SK-N-SH (cell line): ENCODE results near the gene SERP2. TPM values are rescaled to one million over a fixed set of nuclear protein-coding genes. Genes with fewer than 3 reads are reported as not detected.
"Not testable (repeated sequence)": the region's sequence is repeated elsewhere in the genome, so short reads cannot be mapped to it uniquely, and the experiment has no call there.

ENCODE experiments used
- CTCF ChIA-PET: fragments of 300-600, 350-600 bp; formaldehyde crosslinking; extraction: SDS; loops from one replicate; lab custom pipeline; 2021; lab: Yijun Ruan, JAX
- POLR2A ChIA-PET: fragments of 350-600 bp; sonication (Branson Sonifier 250); formaldehyde crosslinking; extraction: SDS; loops from one replicate; lab custom pipeline; 2020; ENCODE audit warnings: antibody characterized with exemption, inconsistent platforms; lab: Yijun Ruan, JAX
- DNase-seq: peaks from one replicate; pipeline ENCODE4 v3.0.0; 2012
- H2AFZ ChIP-seq: fragments of 200-600 bp; sonication (generic); 2 replicates; pipeline ENCODE4 v1.8.1; 2016; ENCODE audit warnings: antibody characterized with exemption, mild to moderate bottlenecking, low read depth
- H3F3A ChIP-seq: fragments of 200-600 bp; sonication (generic); replicated peaks from 2 replicates; pipeline ENCODE3; 2016; ENCODE audit warnings: antibody characterized with exemption, mild to moderate bottlenecking; ENCODE audit not compliant: insufficient read depth
- H3K27ac ChIP-seq, 2 experiments: fragments of 200-500 bp in 1 of 2; fragments of 200-600 bp in 1 of 2; sonication (Bioruptor generic) in 1 of 2; sonication (generic), shearing (Covaris generic) in 1 of 2; 2 replicates each; pipeline versions ENCODE4 v1.5.1 to v1.6.1; 2014 to 2016; ENCODE audit warnings: low read depth in 2 of 2, inconsistent platforms in 1 of 2, low read length in 1 of 2, mild to moderate bottlenecking in 1 of 2, mixed read lengths in 1 of 2
- H3K27me3 ChIP-seq: fragments of 200-600 bp; sonication (generic), shearing (Covaris generic); 2 replicates; pipeline ENCODE4 v1.6.1; 2016; ENCODE audit warnings: mixed run types; ENCODE audit not compliant: insufficient read depth
- H3K36me3 ChIP-seq, 2 experiments: fragments of 200-500 bp in 1 of 2; fragments of 200-600 bp in 1 of 2; sonication (Bioruptor generic) in 1 of 2; sonication (generic) in 1 of 2; replicated peaks in 1 of 2; 2 replicates each; pipeline versions ENCODE3 to v1.5.1; 2014 to 2016; ENCODE audit warnings: low read length in 1 of 2, mild to moderate bottlenecking in 1 of 2; ENCODE audit not compliant: insufficient read depth in 2 of 2, control insufficient read depth in 1 of 2
- H3K4me1 ChIP-seq, 2 experiments: fragments of 200-500 bp in 1 of 2; fragments of 200-600 bp in 1 of 2; sonication (Bioruptor generic) in 1 of 2; sonication (generic), shearing (Covaris generic) in 1 of 2; 2 replicates each; pipeline versions ENCODE4 v1.5.1 to v1.6.1; 2014 to 2016; ENCODE audit warnings: low read depth in 1 of 2, low read length in 1 of 2, mixed run types in 1 of 2; ENCODE audit not compliant: insufficient read depth in 2 of 2, control insufficient read depth in 1 of 2
- H3K4me2 ChIP-seq: fragments of 200-600 bp; sonication (generic), shearing (Covaris generic); 2 replicates; pipeline ENCODE4 v1.6.1; 2017; ENCODE audit warnings: mixed run types
- H3K4me3 ChIP-seq, 2 experiments: fragments of 200-500 bp in 1 of 2; fragments of 200-600 bp in 1 of 2; sonication (Bioruptor generic) in 1 of 2; sonication (generic), shearing (Covaris generic) in 1 of 2; 2 replicates each; pipeline versions ENCODE4 v1.5.1 to v1.8.1; 2014 to 2016; ENCODE audit warnings: low read depth in 2 of 2, inconsistent platforms in 1 of 2, low read length in 1 of 2, mild to moderate bottlenecking in 1 of 2, mixed read lengths in 1 of 2, moderate library complexity in 1 of 2
- H3K79me2 ChIP-seq: fragments of 200-600 bp; sonication (generic); 2 replicates; pipeline ENCODE4 v1.8.1; 2017; ENCODE audit warnings: mild to moderate bottlenecking; ENCODE audit not compliant: insufficient read depth
- H3K9ac ChIP-seq: fragments of 200-600 bp; sonication (generic); 2 replicates; pipeline ENCODE4 v1.6.1; 2017; ENCODE audit warnings: mixed run types
- H3K9me2 ChIP-seq: fragments of 200-600 bp; sonication (generic); 2 replicates; pipeline ENCODE4 v1.6.1; 2017; ENCODE audit warnings: mixed run types
- H3K9me3 ChIP-seq: fragments of 200-600 bp; sonication (generic); 2 replicates; pipeline ENCODE4 v1.6.1; 2017; ENCODE audit warnings: mixed run types, mild to moderate bottlenecking, moderate library complexity
- H4K20me1 ChIP-seq: fragments of 200-600 bp; sonication (generic); 2 replicates; pipeline ENCODE4 v1.6.1; 2017; ENCODE audit warnings: mild to moderate bottlenecking, mixed run types; ENCODE audit not compliant: insufficient read depth
- CTCF ChIP-seq: fragments of 200-600 bp; sonication (generic); IDR thresholded peaks from 2 replicates; pipeline ENCODE4 v1.6.1; 2017; ENCODE audit warnings: antibody characterized with exemption, mild to moderate bottlenecking, moderate library complexity
- ELF1 ChIP-seq: IDR thresholded peaks from 2 replicates; pipeline ENCODE4 v1.4.0; 2012
- FOSL2 ChIP-seq: IDR thresholded peaks from 2 replicates; pipeline ENCODE4 v1.4.0; 2012; ENCODE audit warnings: low read depth, mild to moderate bottlenecking, moderate library complexity, borderline replicate concordance
- FOXJ3 ChIP-seq: sonication (generic); formaldehyde crosslinking; IDR thresholded peaks from 2 replicates; pipeline ENCODE4 v1.5.1; 2020; ENCODE audit warnings: mild to moderate bottlenecking, missing genetic modification reagents
- GABPA ChIP-seq: IDR thresholded peaks from 2 replicates; pipeline ENCODE4 v1.4.0; 2012; ENCODE audit warnings: low read depth, mild to moderate bottlenecking
- GATA2 ChIP-seq: sonication (generic); formaldehyde crosslinking; IDR thresholded peaks from 2 replicates; pipeline ENCODE4 v1.5.0; 2020; ENCODE audit warnings: mild to moderate bottlenecking, missing genetic modification reagents
- JUND ChIP-seq: IDR thresholded peaks from 2 replicates; pipeline ENCODE4 v1.4.0; 2012
- MXI1 ChIP-seq: IDR thresholded peaks from 2 replicates; pipeline ENCODE4 v1.6.1; 2012; ENCODE audit warnings: mild to moderate bottlenecking, low read depth, low read length, improper control_type of control experiment
- NFIC ChIP-seq: IDR thresholded peaks from 2 replicates; pipeline ENCODE4 v1.4.0; 2012; ENCODE audit warnings: borderline replicate concordance
- NRF1 ChIP-seq: IDR thresholded peaks from 2 replicates; pipeline ENCODE4 v1.6.1; 2012; ENCODE audit warnings: low read depth, mild to moderate bottlenecking, low read length
- POLR2AphosphoS5 ChIP-seq: IDR thresholded peaks from 2 replicates; pipeline ENCODE4 v1.6.1; 2012; ENCODE audit warnings: low read depth, low read length
- RCOR1 ChIP-seq: fragments of 150-350 bp; IDR thresholded peaks from 2 replicates; pipeline ENCODE4 v1.6.1; 2017; ENCODE audit warnings: antibody characterized with exemption, low read length
- TAF1 ChIP-seq: IDR thresholded peaks from 2 replicates; pipeline ENCODE4 v1.6.1; 2012; ENCODE audit warnings: low read depth, mild to moderate bottlenecking, low read length, moderate library complexity, borderline replicate concordance
- TCF12 ChIP-seq: IDR thresholded peaks from 2 replicates; pipeline ENCODE4 v1.4.0; 2012
- ZBTB33 ChIP-seq: IDR thresholded peaks from 2 replicates; pipeline ENCODE4 v1.4.0; 2012; ENCODE audit warnings: low read depth, borderline replicate concordance
- WGBS: methylation state at CpG from one replicate; pipeline ENCODE4 v1.1.6; 2017; ENCODE audit warnings: low lambda C conversion rate; 5-methylcytosine and 5-hydroxymethylcytosine counted together
- polyA plus RNA-seq, 3 experiments: library from polyadenylated mRNA; depleted of rRNA; stranded (reverse); fragments of >200 nt; gene quantifications; 2 replicates each; pipeline ENCODE4 v1.2.3, GENCODE V29; 2012
- TF ChIP-seq, protein P1 (sequence below): IDR thresholded peaks from 2 replicates; pipeline ENCODE4 v1.4.0; 2012; ENCODE audit warnings: low read depth
- TF ChIP-seq, protein P2 (sequence below): fragments of 150-350 bp; IDR thresholded peaks from 2 replicates; pipeline ENCODE4 v1.6.1; 2016; ENCODE audit warnings: mild to moderate bottlenecking, low read depth, low read length

The SERP2 gene
- polyA plus RNA-seq (2012; rRNA removed): 4.9 and 6.2 TPM in 2 replicates
- 5.9 and 6.0 TPM in 2 replicates for polyA plus RNA-seq (2012; cell fraction: cytosol; rRNA removed)
- 10.6 and 14.3 TPM in 2 replicates for polyA plus RNA-seq (2012; cell fraction: nucleus; rRNA removed)

DNA sequence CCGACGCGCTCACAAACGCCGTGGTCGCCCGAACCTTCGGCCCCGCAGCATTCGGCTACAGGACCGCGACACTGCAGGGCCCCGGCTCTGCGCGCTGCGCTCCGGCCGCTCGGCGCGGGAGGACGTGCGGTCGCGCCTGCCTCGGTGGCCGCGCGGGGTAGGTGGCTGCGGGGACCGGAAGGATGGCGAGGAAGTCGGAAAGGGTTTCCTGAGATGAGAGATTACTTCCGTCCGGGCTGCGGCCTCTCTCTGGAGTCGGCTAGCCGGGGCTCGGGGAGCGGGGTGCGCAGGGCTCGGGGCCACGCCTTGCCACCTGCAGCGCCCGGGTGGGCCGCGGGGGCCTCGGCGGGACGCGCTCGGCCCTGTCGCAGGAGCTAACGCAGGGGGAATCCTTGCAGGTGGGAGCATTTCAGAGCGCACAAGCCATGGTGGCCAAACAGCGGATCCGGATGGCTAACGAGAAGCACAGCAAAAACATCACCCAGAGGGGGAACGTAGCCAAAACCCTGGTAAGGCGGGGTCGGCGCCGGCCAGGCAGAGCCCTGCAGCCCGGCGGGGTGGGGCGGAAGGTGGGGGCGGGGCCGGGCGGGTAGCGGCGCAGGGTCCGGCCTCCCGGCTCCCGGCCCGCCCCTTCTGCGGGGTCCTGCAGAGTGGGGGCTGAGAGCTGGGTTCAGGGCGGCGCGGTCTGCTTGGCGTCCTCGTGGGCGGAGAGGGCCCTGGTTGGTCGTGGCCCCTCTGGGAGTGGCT, at the start of gene SERP2:
Gene SERP2 (plus strand): TSS at position 224 of the 747 bp plus-strand sequence. CDS start 202 bp downstream, at position 426.
- H3K4me3 ChIP-seq: peak within 1 kb of the TSS; percentile 49 to 53
- ChIA-PET POLR2A (interaction anchor here (0.6 to 2.0 kb wide), 3 partner anchors 23 to 152 kb away, joined by 3 to 12 read pairs (median 9); no protein-coding TSS in a partner anchor), CTCF (interaction anchor here (0.6 to 1.6 kb wide), 4 partner anchors 16 to 64 kb away, joined by 3 to 7 read pairs (median 4); no protein-coding TSS in a partner anchor)
- H3K27ac ChIP-seq: peak within 1 kb of the TSS in 1 of 2 experiments; percentile 78; a peak in 2 of 4 replicates
- H3F3A ChIP-seq: peaks cover 4% of the 10 kb centered on the region
- no peaks in the 10 kb centered on the region for H3K79me2 ChIP-seq
- H3K4me1 ChIP-seq: peaks cover 0 to 32% of the 10 kb centered on the region in 2 experiments; a peak in 2 of 4 replicates
- H3K36me3 ChIP-seq: no peaks in the 10 kb centered on the region
- TF ChIP-seq, protein P1, sequence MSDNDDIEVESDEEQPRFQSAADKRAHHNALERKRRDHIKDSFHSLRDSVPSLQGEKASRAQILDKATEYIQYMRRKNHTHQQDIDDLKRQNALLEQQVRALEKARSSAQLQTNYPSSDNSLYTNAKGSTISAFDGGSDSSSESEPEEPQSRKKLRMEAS: peak; percentile 37
- TF ChIP-seq GATA2: no peak
- 0 out of 2 replicates have a peak, but pooled peaks have one; percentile 11 for TF ChIP-seq MXI1
- no peak for TF ChIP-seq ELF1
- TF ChIP-seq GABPA: peak; percentile 71
- TF ChIP-seq NRF1: no peak
- peak within 1 kb of the TSS; percentile 82 for H3K4me2 ChIP-seq
- H4K20me1 ChIP-seq: no peaks in the 10 kb centered on the region
- peak; percentile 97 for DNase-seq
- WGBS: 56% methylated on average over 18 of the region's 83 CpGs
- H3K9me3 ChIP-seq: no peaks in the 10 kb centered on the region
- peak within 1 kb of the TSS; percentile 97; the same call in 1 of the 2 replicates for H2AFZ ChIP-seq
- peak within 1 kb of the TSS; percentile 56; the same call in 1 of the 2 replicates for H3K9ac ChIP-seq
- H3K9me2 ChIP-seq: no peaks in the 10 kb centered on the region
- H3K27me3 ChIP-seq: no peaks in the 10 kb centered on the region

- H3K27me3 ChIP-seq: no peaks in the 10 kb centered on the region
- TF ChIP-seq, protein P2, sequence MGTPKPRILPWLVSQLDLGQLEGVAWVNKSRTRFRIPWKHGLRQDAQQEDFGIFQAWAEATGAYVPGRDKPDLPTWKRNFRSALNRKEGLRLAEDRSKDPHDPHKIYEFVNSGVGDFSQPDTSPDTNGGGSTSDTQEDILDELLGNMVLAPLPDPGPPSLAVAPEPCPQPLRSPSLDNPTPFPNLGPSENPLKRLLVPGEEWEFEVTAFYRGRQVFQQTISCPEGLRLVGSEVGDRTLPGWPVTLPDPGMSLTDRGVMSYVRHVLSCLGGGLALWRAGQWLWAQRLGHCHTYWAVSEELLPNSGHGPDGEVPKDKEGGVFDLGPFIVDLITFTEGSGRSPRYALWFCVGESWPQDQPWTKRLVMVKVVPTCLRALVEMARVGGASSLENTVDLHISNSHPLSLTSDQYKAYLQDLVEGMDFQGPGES: no peak
- no peak for TF ChIP-seq NFIC
- TF ChIP-seq FOSL2: no peak
- no peak for TF ChIP-seq ZBTB33
- no peak for TF ChIP-seq TCF12
- no peak for TF ChIP-seq TAF1
- no peak for TF ChIP-seq NRF1
- TF ChIP-seq, protein P1: no peak
- no peak for TF ChIP-seq CTCF
- no peak for TF ChIP-seq JUND
- no peak for TF ChIP-seq FOXJ3 (CRISPR knock-in tag)
- TF ChIP-seq RCOR1: no peak
- TF ChIP-seq POLR2AphosphoS5: no peak
- no peak for TF ChIP-seq GABPA
- no peak overlapping the region for H3K27ac ChIP-seq
- H2AFZ ChIP-seq: no peak overlapping the region
- no peaks in the 10 kb centered on the region for H3K79me2 ChIP-seq
- H3K9ac ChIP-seq: no peak overlapping the region
- ChIA-PET CTCF (no interaction called here), POLR2A (no interaction called here)
- H4K20me1 ChIP-seq: no peaks in the 10 kb centered on the region
- no peak overlapping the region for H3K4me3 ChIP-seq
- 92% methylated on average over 2 of the region's 2 CpGs for WGBS
- DNase-seq: no peak
- H3K4me1 ChIP-seq: peaks cover 10 to 21% of the 10 kb centered on the region in 2 experiments
- peaks cover 9% of the 10 kb centered on the region for H3F3A ChIP-seq
- H3K4me2 ChIP-seq: no peak overlapping the region
- peaks cover 6% of the 10 kb centered on the region; the same call in 1 of the 2 replicates for H3K9me3 ChIP-seq
- no peaks in the 10 kb centered on the region for H3K9me2 ChIP-seq
- no peaks in the 10 kb centered on the region for H3K36me3 ChIP-seq
Observed at GRCh38 chr13:44326961-44327360, 46.7 kb upstream of the SERP2 start.

- H3K4me3 ChIP-seq, H3K27ac ChIP-seq, DNase-seq, H2AFZ ChIP-seq, H3K27me3 ChIP-seq, H3K4me2 ChIP-seq, H4K20me1 ChIP-seq, H3K36me3 ChIP-seq, H3K9me3 ChIP-seq, CTCF ChIA-PET, H3K79me2 ChIP-seq, H3K9me2 ChIP-seq, POLR2A ChIA-PET, H3K9ac ChIP-seq: not testable (repeated sequence)
- Histone ChIP-seq H3F3A (peaks cover 18% of the 10 kb centered on the region), H3K4me1 (peaks cover 22 to 37% of the 10 kb centered on the region in 2 experiments)
Observed at GRCh38 chr13:44329041-44329440, 44.6 kb upstream of the SERP2 start.
